GM18867 (cell line): ENCODE data around the gene CUEDC1.

Source experiments
- ATAC-seq: cut with Tn5 transposase; IDR thresholded peaks from one replicate; pipeline ENCODE4 v1.9.1; 2021; ENCODE audit warnings: mild to moderate bottlenecking, moderate library complexity; ENCODE audit not compliant: unreplicated experiment

Gene CUEDC1

GRCh38 chr17:57918017-57918895, 37.0 kb downstream of the CUEDC1 start:
- no peak for ATAC-seq

- ATAC-seq = no peak
Measured at GRCh38 chr17:57916925-57917858, 38.0 kb downstream of the CUEDC1 start.

- no peak for ATAC-seq
Measured at GRCh38 chr17:57915985-57916757, 39.0 kb downstream of the CUEDC1 start.

GRCh38 chr17:57915544-57915943, 39.7 kb downstream of the CUEDC1 start:
- ATAC-seq = no peak

- ATAC-seq = no peak
Measured at GRCh38 chr17:57914273-57915142, 40.7 kb downstream of the CUEDC1 start.

- no peak for ATAC-seq
Measured at GRCh38 chr17:57913575-57914272, 41.5 kb downstream of the CUEDC1 start.

- ATAC-seq = no peak
Measured at GRCh38 chr17:57911834-57912673, 43.2 kb downstream of the CUEDC1 start.

- no peak for ATAC-seq
Measured at GRCh38 chr17:57910462-57911420, 44.5 kb downstream of the CUEDC1 start.

GRCh38 chr17:57909551-57909950, 45.7 kb downstream of the CUEDC1 start:
- ATAC-seq = no peak

GRCh38 chr17:57908278-57908677, 46.9 kb downstream of the CUEDC1 start:
- no peak for ATAC-seq

- ATAC-seq = no peak
Measured at GRCh38 chr17:57906910-57907309, 48.3 kb downstream of the CUEDC1 start.

GRCh38 chr17:57905875-57906455, 49.2 kb downstream of the CUEDC1 start:
- ATAC-seq = no peak

- no peak for ATAC-seq
Measured at GRCh38 chr17:57903961-57904360, 51.3 kb downstream of the CUEDC1 start.

- no peak for ATAC-seq
Measured at GRCh38 chr17:57902800-57903759, 52.1 kb downstream of the CUEDC1 start.

GRCh38 chr17:57902117-57902799, 53.0 kb downstream of the CUEDC1 start:
- ATAC-seq = peak; percentile 62
